DMS153 treated with DMSO at 0.1 percent for 48 hours (cell line): ENCODE measurements around the gene FAM241A.

Experiments used
- DNase-seq: peaks from one replicate; lab custom pipeline; 2025; ENCODE audit not compliant: unreplicated experiment; lab: John Stamatoyannopoulos, UW

Gene FAM241A

GRCh38 chr4:112213091-112213490 lies 67.8 kb downstream of the FAM241A start:
- DNase-seq = no peak

GRCh38 chr4:112213856-112214255 lies 68.6 kb downstream of the FAM241A start:
- DNase-seq = no peak

GRCh38 chr4:112214390-112215264 lies 69.4 kb downstream of the FAM241A start:
- peak; percentile 7 for DNase-seq

GRCh38 chr4:112219826-112220366 lies 74.6 kb downstream of the FAM241A start:
- DNase-seq = no peak

GRCh38 chr4:112222219-112222955 lies 77.1 kb downstream of the FAM241A start:
- DNase-seq = no peak

- DNase-seq = no peak
Measured at GRCh38 chr4:112225157-112225556, 79.9 kb downstream of the FAM241A start.

- DNase-seq = peak; percentile 88
Measured at GRCh38 chr4:112230879-112231778, 85.9 kb downstream of the FAM241A start.

- peak; percentile 48 for DNase-seq
Measured at GRCh38 chr4:112231779-112232713, 86.8 kb downstream of the FAM241A start, which contains the start of gene AP1AR. Gene AP1AR, plus strand, starts transcription at chr4:112231787. Its CDS starts 305 bp downstream, at chr4:112232092.

GRCh38 chr4:112234952-112235609 lies 89.8 kb downstream of the FAM241A start:
- DNase-seq = peak; percentile 24

- DNase-seq = no peak
Measured at GRCh38 chr4:112236040-112236439, 90.8 kb downstream of the FAM241A start.

- DNase-seq = no peak
Measured at GRCh38 chr4:112238833-112239232, 93.6 kb downstream of the FAM241A start.
